Stimulated activated CD4-positive, alpha-beta T cell treated with anti-CD3 and anti-CD28 coated beads, Interleukin-1b, Interleukin-23, amount 100 ng/mL, for 24 hours (primary cell): ENCODE results near the gene TMEM260.

Source experiments
- DNase-seq, 4 experiments: peaks; one replicate each; pipeline ENCODE4 v3.0.0-alpha.2; 2020; ENCODE audit warnings: low read depth in 4 of 4, low spot score in 1 of 4

Gene TMEM260

DNA sequence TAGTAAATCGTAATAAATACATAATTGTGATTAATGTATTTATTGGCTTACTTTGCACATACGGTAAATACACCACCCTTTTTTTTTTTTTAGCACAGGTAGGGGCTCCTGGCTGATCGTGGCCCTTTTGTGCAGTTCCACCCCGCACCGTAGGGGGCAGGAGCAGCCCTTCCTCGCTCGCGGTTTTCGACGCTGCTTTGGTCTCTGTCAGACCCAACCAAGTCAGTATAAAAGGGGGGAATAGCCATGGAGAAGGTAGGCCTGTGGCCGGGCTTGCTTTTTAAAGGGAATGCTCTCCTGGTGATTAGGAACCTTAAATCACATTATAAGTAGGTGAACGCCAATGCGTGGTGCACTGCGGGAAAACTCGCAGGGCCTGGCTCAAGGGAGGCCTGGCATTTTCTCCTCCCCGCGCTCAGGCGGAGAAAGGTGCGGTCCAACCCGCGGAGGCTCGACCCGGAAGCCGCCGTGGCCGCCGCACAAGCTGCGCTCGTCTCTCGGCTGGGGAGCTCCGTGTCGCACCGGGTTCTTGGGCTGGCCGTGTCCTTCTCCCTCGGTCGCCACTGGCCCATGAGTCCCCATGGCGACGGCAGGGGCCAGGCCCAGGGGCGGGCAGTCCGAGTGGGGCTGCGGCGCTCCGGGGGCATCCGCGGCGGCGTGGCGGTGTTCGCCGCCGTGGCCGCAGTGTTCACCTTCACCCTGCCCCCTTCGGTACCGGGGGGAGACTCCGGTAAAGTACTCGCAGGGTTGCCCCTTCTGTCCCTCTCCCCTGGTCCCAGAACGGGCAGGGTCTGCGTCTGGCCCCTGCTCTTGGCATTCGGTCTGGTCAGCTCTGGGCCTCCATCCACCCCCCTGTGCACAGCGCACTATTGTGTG lies at the start of gene TMEM260:
TSS of gene TMEM260 (plus strand) at position 454 of the 876 bp plus-strand sequence. CDS start at position 571, 117 bp downstream.
- DNase-seq, result peak; percentile 69 to 86 (median 84)

DNA sequence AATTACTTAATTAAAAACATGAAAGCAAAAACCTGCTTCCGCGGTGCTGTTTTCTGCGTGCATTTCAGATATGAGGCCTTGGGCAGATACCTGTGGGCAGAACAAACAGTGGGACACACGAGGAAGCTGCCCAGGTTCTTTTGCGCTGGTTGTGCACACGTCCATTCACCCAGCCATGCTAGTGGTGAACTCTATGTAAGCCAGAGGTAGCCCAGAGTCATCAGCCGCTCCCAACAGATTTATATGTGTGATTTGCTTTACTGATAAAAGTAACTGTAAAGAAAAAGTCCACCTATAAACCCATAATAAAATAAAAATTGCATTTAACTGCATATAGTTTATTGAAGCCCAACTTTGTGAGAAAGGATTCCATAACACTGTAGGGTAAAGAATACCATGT lies 47.1 kb upstream of the TMEM260 start:
- no peak for DNase-seq

DNA sequence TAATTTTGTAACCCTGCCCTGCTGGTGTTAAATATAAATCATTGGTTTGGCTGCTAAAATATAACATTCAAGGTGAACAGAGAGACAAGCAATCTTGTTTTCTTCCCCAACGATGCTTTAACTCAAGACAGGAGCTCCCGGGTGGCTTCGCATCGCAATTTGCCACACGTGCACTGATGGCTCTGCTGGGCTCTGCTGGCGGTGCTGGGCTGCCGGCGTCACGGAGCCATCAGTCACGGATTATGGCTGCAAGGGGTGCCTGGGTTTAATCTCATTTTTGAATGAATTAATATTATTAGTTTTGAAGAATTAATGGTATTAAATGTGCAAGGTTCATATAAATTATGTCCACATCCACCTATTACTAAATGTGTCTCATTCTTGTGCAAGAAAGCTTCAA lies 44.9 kb upstream of the TMEM260 start:
- DNase-seq, result no peak

DNA sequence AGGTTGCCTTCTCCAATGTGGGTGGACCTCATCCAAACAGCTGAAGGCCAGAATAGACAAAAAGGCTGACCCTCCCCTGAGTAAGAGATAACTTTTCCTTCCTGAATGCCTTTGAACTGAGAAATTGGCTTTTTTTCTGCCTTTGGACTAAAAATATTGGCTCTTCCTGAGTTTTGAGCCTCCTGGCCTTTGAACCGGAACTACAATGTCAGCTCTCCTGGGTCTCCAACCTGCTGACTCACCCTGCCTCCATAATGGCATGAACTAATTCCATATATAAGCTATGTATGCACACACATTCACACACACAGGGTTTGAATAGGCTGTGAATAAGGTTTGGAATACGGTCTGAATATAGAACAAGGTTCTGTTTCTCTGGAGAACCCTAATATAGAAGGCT lies 39.7 kb upstream of the TMEM260 start:
- no peak for DNase-seq

DNA sequence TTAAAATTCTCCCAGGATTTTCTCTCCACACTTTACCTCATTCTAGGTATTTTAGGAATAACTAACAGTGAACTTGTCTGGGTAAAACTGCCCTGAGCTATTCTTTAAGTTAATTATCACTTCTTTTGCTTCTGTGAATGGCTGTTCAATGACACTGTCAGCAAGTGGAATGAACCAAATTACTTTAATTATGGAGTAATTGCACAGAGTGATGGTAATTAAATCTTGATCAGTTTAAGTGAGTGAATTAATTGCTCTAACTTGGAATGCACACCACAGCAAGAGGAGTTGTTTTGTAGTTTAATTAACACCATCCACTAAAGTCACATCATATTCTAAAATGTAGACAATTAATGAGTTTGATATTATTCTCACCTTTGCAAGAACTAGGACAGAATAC lies 36.2 kb upstream of the TMEM260 start:
- DNase-seq, result no peak

DNA sequence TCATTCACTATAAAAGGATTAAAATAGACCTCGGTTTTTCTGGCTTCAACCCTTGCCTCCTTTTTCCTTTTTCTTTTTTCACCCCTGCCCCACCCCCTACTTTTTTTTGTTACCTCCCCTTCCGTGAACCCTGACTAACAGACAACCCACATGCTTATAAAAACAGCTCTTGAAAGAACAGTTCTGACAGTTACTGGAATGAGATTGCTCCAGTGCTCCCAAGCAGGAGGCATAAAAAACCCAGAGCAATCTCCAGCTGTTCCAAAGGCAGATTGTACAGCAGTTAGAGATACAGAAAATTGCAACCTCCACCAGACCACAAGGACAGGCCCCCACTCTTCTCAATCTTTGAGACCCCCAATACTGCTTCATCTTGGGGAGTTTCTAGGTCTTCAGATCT lies 29.9 kb upstream of the TMEM260 start:
- DNase-seq, result no peak

DNA sequence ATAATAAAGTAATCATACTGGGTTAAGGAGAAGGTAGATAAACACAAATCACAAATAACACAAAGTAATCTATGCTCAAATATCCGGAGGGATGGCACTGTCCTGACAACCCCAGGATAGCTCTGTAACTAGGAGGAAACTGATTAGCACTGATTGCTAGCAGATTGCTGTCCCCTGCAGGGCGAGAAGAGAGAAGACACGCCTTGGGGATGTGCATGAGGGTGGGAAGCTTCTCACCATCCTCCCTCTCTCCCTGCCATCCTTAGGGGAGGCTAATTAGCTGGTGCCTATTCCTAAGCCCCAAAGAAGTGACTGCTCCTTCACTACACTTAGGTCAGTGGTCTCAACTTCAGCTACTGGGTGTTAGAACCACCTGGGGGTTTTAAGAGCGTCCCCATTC lies 27.0 kb upstream of the TMEM260 start:
- DNase-seq, result no peak

DNA sequence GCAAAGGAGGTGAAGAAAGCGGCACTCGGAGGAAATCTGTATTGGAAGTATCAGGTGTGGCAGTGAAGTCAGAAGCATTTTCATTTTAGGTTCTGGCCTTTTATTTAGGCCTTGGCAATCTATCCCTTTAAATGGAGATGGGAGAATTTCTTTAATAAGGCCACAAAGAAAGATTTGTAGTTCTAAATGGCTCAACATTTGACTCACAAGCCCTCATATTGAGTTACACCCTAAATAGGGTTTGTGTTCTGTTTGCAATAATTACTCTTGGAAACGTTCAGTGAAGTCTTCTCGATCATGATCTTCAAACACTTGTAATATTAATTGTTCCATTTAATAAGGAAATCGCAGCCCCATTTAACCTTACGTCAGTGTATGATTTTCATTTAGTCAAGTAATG lies 25.3 kb upstream of the TMEM260 start:
- no peak for DNase-seq

DNA sequence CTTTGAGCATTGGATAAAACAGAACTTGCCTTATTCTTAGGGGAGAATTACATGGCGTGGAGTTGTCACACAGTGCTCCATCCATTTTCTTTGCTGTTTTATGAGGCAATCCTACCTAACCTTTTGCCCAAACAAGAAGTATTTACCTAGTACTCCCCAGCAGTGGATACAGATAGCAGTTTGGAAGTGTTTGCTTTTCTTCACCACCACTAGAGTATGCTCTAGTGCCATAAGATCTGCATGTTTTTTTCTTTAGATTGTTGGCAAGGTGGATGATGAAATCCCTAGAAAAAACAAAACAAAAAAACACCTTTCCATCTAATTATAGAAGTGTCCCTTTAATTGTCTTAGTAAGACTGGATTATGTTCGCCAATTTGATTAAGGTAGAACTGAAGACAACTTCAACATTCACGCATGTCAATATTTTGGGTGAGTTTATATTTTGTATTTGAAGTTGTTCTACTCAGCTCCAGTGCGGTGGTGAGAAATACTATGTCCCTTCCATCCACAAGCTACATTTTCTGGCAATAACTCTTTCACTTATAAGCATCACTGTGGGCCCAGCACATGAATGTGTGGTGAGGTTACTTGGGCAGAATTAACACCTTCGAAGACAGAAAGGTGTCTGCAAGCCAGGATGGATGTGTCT lies 23.6 kb upstream of the TMEM260 start:
- no peak for DNase-seq

DNA sequence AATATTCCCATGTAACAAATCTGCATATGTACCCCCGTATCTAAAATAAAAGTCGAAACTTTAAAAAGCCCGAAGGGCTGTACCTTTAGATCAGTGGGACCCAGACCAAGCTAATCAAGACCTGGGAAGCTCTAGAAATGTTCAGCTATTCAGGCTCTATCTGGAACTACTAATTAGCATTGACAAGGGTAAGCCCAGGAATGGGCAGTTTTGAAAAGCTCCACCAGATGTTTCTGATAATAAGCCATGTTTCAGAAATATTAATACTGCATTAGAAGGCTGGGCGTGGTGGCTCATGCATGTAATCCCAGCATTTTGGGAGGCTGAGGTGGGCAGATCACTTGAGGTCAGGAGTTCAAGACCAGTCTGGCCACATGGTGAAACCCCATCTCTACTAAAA lies 20.4 kb upstream of the TMEM260 start:
- no peak for DNase-seq

DNA sequence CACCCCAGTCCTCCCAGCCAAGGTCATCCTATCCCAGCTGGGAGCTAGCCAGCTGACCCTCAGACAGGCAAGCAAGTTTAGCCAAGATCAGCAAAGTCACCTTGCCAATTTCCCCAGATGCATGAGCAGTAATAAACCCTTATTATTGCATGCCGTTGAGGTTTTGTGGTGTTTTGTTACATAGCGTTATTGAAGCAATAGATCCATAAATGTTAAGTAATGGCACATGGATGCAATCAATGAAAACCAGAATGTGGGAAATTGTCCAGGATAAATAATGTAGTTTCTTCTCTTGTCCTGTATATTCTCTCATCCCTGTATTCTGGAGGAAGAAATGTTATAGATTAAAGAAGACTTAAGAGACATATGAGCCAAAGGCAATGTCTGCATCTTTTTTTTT lies 18.0 kb upstream of the TMEM260 start:
- DNase-seq, result no peak

DNA sequence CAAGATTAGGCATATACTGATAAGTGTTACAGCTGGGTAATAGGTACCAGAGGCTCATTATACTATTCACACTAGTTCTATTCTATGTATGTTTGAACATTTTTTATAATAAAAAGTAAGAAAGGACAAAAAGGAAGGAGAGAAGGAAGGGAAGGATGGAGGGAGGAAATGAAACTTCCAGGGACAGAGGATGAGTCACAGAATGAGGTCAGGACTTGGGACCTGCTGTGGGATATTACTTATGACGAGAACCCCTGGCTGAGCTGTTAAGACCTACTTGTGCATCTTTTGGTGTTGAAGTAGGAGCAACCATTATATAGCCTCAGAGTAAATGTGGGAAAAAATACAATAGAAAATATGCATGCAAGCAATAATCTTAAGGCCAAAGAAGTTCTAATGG lies 16.7 kb upstream of the TMEM260 start:
- DNase-seq, result no peak

DNA sequence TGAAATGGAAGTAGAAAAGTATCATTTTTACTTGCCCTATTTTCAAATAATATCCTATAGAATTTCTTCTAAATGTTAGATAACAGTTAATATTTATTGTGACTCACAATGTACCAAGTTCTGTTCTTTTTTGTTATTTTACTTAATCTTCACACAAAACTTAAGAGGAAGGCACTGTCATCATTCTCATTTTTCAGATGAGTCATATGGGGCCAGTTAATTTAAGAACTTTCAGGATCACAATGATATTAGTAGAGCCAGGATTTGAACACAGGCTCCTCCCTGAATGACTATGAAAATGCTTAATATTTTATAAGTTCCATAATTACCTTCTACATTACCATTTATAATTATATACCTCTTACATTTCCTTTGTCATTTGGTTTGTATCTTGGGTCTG lies 10.4 kb upstream of the TMEM260 start:
- DNase-seq, result no peak

DNA sequence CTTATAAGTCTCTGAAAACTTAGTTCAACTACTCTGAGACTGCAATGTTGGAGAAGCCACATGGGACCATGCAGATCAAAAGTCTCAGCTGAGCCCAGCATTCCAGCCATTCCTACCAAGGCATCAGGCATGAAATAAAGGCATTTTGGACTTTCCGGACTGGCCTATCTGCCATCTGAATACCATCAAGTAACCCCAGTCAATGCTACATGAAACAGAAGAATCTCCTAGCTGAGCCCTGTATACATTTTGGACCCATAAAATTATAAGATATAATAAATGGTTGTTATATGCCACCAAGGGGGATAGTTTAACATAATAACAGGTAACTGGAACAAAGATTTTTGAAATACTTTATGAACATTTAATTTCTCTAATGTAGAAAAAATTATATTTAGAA lies 9.3 kb upstream of the TMEM260 start:
- no peak for DNase-seq

DNA sequence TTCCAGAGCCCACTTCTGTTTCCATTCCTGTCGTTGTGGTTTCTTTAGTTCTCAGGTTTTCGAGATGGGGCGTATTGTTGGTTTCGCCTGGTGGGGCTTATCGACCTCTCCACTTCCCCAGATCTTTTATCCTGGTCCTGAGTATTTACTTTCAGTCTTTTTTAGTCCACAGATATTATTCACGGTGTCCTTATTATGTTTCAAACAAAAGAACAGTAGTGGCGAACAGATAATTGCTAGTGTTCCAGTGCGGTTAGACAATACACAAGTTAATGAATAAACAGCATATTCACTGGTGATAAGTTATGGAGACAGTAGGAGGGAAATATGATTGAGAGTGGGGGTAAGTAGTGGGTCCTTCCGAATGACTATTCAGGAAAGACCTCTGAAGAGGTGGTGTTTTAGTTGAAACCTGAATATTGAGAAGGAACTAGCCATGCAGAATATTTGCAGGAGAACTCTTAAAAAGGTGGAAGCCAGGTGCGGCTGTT lies 668 bp downstream of the TMEM260 start:
- DNase-seq, result no peak

DNA sequence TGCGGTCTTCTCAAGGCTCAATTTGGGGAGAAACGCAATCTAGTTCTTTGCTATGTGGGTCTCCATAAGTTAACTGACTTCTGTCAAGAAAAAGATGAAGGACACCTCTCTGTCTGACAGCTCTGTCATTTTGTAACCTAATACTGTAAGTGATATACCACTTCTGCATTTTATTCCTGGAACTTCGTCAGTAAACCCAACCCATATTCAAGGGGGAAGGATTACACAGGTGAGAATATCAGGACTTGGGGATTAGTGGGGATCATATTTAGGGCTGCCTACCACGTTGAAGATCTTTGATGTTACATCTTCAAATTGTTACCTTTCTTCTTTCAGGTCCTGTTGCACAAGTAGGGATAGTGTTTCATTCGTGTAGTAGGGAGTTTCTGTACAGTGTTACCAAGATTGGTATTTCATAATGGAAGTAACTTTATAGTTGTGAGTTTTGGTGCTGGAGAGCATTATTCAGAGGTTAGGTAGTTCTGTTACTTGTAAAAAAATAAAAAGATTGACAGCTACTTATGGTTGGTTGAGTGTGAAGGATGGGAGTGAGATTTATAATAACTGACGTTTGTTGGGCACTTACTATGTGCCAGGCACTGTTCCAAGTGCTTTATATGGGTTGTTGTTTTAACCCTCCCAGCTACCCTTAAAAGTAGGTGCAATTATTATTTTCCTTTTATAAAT lies 1.6 kb downstream of the TMEM260 start:
- DNase-seq, result no peak

DNA sequence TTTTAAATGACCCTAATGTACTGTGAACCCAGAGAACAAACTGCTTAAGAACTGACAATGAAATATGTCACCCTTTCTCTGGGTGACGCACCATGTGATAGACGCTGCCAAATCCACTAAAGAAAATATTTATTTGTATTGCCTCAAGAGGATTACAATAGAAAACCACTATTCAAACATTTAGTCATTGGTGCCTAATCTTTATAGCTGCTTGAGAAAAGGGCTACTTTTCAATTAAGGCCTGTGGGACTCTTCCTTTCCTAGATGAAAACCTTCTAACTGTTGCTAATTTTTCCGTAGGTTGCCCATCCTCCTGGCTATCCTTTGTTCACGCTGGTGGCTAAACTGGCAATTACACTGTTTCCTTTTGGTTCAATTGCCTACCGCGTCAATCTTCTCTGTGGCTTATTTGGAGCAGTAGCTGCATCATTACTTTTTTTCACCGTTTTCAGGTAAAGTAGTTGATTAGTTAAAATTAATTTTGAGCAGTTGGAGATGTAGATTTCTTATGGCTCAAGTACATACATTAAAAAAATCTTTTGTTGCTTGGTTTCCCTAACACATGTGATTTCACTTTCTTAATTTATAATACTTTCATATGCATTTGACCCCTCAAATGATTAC lies 6.0 kb downstream of the TMEM260 start:
- no peak for DNase-seq

DNA sequence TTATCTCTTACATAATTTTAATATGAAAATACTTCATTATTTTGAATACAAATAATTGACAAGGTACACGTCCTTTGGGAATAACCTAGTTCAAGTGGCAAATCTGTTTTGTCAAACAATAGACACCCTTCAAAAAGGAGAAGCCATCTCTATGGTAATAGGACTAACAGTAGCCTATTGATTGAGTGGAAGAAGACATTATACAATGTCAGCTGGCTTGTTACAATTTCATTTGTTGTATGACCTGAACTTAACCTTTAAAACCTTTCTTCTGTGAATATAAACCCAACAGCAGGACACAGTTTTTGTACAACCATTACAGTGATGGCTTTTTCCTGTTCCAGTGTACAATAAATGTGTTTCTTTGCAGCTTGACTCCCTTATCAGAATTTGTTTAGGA lies 8.1 kb downstream of the TMEM260 start:
- no peak for DNase-seq

DNA sequence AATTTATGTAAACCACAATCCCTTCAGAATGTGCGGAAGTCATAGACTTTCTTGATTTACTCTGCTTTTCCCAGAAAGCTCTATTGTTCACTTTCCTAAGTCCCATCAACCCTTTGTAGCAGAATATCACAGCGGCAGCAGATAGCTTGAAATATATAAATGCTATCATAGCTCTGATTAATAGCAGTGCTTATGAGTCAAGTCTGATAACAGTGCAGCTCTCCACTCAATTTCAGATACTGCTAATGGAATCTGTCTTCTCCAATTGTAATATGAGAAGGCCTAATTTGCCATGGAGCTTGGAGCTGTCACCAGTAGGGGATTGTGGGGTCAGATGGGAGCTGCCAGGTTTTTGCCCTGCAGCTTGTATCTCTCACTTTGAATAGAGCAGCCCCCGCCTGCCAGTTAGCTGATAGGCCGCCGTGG lies 10.9 kb downstream of the TMEM260 start:
- no peak for DNase-seq

DNA sequence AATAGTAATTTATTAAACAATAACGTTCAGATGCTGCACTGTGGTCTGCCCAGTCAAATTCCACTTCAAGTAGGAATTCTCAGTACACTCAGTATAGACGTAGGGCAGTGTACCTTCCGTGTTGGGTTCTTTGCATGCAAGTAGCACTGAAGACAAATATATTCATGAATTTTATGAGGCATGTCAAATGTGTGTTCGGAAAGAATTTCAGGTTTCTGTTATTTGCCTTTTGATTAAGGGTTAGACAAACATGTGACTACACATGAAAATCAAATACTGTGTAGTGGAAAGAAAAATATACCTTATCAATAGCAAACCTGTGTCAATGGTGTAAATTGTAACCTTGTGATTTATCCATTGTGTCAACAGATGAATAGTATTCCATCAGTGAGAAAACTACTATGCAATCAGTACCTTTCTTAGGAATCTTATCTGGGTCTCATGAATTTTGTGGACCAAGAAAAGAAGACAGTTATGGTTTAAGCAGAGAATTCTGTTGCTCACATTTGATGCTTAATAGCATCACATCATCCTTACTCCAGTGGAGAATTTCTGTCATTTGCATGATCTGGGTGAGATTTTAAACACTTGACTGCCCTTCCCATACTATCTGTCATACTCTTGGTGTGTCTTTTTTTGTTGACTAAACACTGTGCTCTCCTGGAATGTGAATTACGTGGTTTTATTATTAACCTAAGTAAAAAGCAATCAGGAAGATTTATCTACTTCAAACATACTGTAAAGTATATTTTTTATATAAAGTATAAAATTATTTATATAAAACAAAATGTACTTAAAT lies 13.3 kb downstream of the TMEM260 start:
- no peak for DNase-seq

DNA sequence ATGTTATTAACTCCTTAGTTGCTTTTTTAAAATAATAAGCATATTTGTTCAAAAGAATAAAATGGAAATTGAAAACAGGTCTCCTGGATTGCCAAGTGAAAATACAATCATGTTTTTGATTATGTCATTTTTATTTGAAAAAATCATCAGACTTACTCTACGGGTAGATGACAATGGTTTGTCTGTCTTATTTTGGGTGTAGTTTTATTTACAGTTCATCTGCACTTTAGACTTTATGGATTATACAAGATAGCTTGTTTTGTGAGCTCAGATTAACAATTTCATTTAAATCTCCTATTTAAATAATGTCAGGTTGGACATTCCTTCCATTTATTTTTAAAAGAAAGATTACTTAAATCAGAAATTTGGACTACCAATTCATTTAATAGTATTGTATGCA lies 14.8 kb downstream of the TMEM260 start:
- DNase-seq, result no peak
